D721Med (cell line): Measurements from ENCODE around the gene NEK2.

Source experiments
- DNase-seq: peaks from one replicate; pipeline ENCODE4 v3.0.0; 2011; ENCODE audit warnings: low spot score; ENCODE audit not compliant: insufficient read length
- FAIRE-seq: peaks from 2 replicates; lab custom pipeline; 2011; peaks lifted over from hg19 to GRCh38; lab: Jason Lieb, UNC
- TF ChIP-seq, protein P1 (sequence below): IDR thresholded peaks from 2 replicates; pipeline ENCODE4 v1.5.1; 2012; ENCODE audit warnings: mild to moderate bottlenecking, control low read depth; ENCODE audit not compliant: insufficient read depth; ENCODE audit errors: missing control alignments

Gene NEK2

DNA sequence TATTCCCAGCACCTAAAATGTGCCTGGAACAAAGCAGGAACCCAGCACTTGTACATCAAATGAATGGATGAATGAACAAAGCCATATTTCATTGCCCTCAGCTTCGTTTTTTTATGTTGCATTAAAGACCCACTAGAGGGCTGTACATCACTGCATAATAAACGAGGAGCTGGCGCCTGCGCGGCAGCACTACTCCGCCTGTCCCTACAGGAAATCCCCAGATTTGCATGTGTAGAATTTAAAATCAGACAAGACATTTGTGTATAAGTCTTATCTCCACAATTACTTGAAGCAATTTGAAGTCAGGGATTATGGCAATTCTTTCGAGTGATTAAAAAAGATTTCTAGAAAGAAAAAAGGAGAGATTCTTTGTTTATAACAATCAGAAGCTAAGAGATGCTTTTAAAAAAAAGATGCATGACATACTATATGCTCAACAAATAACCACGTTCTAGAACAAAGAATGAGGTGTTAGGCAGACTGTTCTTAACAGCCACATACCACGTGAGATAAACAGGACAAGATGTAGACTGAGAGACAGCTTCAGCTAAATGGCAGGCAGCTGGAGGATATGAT, 5.4 kb upstream of the NEK2 start:
- peak; percentile 92 for FAIRE-seq
- DNase-seq, result peak; percentile 87

DNA sequence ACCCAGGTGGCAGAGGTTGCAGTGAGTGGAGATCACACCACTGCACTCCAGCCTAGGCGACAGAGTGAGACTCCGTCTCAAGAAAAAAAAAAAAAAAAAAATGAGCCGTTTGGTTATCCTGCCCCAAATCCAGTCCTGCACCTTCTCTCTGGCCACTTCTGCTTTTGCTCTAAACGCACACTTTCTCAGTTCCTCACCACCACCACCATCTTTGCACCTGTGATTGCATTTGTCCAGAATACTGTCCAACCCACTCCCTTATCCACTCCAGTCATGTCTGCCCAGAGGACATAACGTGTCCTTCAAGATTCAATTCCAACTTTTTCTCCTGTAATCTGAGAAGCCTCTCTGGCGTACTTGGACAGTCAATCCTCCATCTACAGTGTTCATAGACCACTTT, 2.2 kb upstream of the NEK2 start:
- FAIRE-seq, result no peak
- TF ChIP-seq, protein P1, sequence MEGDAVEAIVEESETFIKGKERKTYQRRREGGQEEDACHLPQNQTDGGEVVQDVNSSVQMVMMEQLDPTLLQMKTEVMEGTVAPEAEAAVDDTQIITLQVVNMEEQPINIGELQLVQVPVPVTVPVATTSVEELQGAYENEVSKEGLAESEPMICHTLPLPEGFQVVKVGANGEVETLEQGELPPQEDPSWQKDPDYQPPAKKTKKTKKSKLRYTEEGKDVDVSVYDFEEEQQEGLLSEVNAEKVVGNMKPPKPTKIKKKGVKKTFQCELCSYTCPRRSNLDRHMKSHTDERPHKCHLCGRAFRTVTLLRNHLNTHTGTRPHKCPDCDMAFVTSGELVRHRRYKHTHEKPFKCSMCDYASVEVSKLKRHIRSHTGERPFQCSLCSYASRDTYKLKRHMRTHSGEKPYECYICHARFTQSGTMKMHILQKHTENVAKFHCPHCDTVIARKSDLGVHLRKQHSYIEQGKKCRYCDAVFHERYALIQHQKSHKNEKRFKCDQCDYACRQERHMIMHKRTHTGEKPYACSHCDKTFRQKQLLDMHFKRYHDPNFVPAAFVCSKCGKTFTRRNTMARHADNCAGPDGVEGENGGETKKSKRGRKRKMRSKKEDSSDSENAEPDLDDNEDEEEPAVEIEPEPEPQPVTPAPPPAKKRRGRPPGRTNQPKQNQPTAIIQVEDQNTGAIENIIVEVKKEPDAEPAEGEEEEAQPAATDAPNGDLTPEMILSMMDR, result no peak
- DNase-seq, result no peak

More for the DNA sequence above, 5.4 kb upstream of the NEK2 start:
- TF ChIP-seq, protein P1, result peak; percentile 99

DNA sequence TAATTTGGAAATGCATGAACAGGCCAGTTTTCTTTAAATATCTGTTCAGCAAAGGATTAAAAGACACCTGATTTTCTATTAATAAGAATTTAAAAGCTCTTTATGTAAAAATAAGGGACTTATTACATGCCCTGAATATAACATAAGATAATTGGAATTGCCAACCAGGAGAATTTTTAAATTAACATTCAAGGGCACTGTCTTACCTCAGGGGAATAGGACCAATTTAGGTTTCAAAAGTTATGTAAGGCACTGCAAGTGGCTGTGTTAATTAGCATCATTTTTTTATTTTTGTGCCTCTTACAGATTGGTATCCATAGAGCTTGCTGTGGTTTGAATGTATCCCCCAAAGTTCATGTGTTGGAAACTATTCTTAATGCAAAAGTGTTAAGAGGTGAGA, 1.3 kb upstream of the NEK2 start:
- TF ChIP-seq, protein P1, result no peak
- no peak for FAIRE-seq
- DNase-seq, result no peak

DNA sequence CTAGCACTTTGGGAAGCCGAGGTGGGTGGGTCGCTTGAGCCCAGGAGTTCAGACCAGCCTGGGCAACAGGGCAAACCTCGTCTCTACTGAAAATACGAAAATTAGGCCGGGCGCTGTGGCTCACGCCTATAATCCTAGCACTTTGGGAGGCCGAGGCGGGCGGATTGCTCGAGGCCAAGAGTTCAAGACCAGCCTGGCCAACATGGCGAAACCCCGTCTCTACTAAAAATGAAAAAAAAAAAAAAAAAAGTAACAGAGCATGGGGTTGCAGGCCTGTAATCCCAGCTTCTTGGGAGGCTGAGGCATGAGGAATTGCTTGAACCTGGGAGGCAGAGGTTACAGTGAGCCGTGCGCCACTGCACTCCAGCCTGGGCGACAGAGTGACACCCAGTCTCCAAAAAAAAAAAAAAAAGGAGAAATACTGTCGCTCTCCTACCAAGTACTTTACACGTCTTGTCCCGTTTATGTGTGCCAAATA, 724 bp upstream of the NEK2 start:
- TF ChIP-seq, protein P1, result no peak
- FAIRE-seq (no peak), DNase-seq (no peak)

DNA sequence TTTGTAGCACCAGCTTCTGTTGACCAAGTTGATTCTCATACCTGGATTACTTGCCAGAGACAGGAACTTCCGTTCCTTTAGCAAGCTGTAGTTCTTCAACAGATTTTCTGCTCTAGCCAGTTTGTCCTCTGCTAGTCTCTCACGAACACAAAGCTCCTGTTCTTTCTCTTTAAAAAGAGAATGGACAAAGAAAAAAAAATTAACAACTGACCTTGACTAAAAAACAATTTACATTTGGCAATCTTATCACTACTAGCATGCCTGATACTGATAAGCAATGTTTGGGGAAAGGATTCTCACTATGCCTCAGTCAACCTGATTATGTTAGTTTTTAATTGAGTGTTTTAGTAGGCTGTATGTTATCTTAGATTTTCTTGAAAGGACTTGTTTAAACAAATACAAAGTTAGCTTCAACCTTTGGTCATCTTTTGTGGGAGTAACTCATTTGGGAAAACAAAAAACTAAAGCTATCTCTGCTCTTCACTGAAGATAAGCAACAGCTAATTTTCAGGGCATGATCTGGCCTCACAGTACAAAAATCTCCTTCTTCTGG, 8.3 kb downstream of the NEK2 start:
- DNase-seq (no peak), FAIRE-seq (peak; percentile 74)
- TF ChIP-seq, protein P1, result no peak

DNA sequence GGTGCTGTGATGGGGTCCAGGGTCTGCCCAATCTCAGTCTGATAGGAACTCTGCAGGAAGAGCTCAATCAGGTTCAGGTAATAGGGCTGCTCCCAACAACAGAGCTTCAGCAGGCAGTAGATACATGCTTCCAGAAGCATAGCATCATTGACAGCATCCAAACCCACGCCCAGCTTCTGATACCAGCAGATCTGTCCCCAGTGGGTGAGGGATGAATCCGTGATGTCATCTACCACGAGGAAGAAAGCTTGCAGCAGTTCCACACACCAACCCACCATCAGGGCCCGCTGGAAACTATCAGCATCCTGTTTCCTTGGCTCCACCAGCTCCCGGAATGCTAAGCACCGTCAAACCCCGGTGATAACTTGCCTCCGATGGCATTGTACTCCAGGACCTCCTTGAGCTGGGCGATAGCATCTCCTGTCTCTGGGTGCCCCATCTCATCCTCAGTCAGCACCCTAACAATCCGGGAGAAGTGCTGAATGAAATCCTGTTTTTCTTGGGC, 14.7 kb downstream of the NEK2 start:
- FAIRE-seq (no peak), DNase-seq (no peak)
- TF ChIP-seq, protein P1, result no peak

DNA sequence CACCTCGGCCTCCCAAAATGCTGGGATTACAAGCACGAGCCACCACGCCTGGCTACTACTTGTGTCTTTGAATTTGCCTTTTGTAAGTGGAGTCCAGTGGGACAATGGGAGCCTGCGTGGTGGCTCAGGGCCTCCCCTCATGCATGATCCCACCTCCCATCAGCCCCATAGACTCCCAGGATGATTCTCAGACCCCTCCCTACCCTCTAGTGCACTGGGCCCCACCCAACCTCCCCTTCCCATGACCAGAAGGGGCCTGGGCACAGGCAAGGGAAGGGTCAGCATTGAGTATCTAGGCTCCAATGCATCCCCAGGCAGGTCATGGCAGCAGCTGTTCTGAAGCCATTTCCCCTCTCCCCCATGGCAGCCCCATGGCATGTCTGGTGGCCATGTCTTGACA, 18.7 kb downstream of the NEK2 start:
- TF ChIP-seq, protein P1, result no peak
- no peak for FAIRE-seq

More for the DNA sequence above, 18.7 kb downstream of the NEK2 start:
- no peak for DNase-seq
